A673 (cell line): Measurements from ENCODE around the gene SRSF7.

Experiments used
- EZH2 ChIP-seq: fragments of 200-600 bp; sonication (generic); IDR thresholded peaks from 2 replicates; pipeline ENCODE4 v1.6.1; 2017; ENCODE audit warnings: borderline replicate concordance, low read depth, mild to moderate bottlenecking, mixed read lengths, antibody characterized with exemption, low read length; ENCODE audit not compliant: poor library complexity, severe bottlenecking
- TF ChIP-seq, protein P1 (sequence below): fragments of 300-800, 200-600 bp; sonication (generic); conservative IDR thresholded peaks from 2 replicates; pipeline ENCODE4 v1.5.1; 2017; ENCODE audit warnings: low read depth, mild to moderate bottlenecking, antibody characterized with exemption, low read length, moderate library complexity, mixed read lengths

GRCh38 chr2:38783586-38783985, 32.4 kb upstream of the SRSF7 start:
- TF ChIP-seq, protein P1, sequence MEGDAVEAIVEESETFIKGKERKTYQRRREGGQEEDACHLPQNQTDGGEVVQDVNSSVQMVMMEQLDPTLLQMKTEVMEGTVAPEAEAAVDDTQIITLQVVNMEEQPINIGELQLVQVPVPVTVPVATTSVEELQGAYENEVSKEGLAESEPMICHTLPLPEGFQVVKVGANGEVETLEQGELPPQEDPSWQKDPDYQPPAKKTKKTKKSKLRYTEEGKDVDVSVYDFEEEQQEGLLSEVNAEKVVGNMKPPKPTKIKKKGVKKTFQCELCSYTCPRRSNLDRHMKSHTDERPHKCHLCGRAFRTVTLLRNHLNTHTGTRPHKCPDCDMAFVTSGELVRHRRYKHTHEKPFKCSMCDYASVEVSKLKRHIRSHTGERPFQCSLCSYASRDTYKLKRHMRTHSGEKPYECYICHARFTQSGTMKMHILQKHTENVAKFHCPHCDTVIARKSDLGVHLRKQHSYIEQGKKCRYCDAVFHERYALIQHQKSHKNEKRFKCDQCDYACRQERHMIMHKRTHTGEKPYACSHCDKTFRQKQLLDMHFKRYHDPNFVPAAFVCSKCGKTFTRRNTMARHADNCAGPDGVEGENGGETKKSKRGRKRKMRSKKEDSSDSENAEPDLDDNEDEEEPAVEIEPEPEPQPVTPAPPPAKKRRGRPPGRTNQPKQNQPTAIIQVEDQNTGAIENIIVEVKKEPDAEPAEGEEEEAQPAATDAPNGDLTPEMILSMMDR = no peak
- TF ChIP-seq EZH2 = no peak
